HCT116 (cell line): ENCODE results near the gene MCC. TPM values are rescaled to one million over a fixed set of nuclear protein-coding genes. Genes with fewer than 3 reads are reported as not detected.
A peak's percentile ranks its signal among the peaks of the same experiment; 100 is the strongest.

ENCODE experiments used
- ATAC-seq: fragments of 200-7000 bp; cut with Tn5 transposase; 2 replicates; pipeline ENCODE4 v1.9.1; 2020; ENCODE audit warnings: mild to moderate bottlenecking, moderate library complexity
- BruUV-seq: library from RNA; stranded (reverse); fragments of 400-500 nt; replicated peaks from 2 replicates; lab custom pipeline; 2021; lab: Mats Ljungman, UMichigan
- CTCF ChIA-PET: fragments of 300-600 bp; sonication (Branson Sonifier 250); formaldehyde crosslinking; loops from one replicate; lab custom pipeline; 2021; ENCODE audit warnings: antibody characterized with exemption; lab: Charles Lee
- POLR2A ChIA-PET: fragments of 300-600, 350-600 bp; sonication (Branson Sonifier 250); formaldehyde crosslinking; loops from one replicate; lab custom pipeline; 2021; ENCODE audit warnings: antibody characterized with exemption; lab: Charles Lee
- RAD21 ChIA-PET, 2 experiments: fragments of 300-600 bp; sonication (Branson Sonifier 250); formaldehyde crosslinking; loops; one replicate each; lab custom pipeline; 2023; ENCODE audit warnings: low total read pairs in 2 of 2; ENCODE audit not compliant: uncharacterized antibody in 2 of 2, unreplicated experiment in 2 of 2, low non-redundant PET in 1 of 2; lab: Charles Lee
- DNase-seq: peaks from one replicate; pipeline ENCODE4 v3.0.0-alpha.2; 2010; ENCODE audit warnings: low read depth, low spot score
- H2AFZ ChIP-seq: fragments of 200-600 bp; shearing (Covaris generic), sonication (generic); 2 replicates; pipeline ENCODE4 v1.6.1; 2017; ENCODE audit warnings: low read depth, mixed run types, mixed read lengths, antibody characterized with exemption, low read length; ENCODE audit not compliant: poor library complexity, severe bottlenecking
- H3K27ac ChIP-seq: 2 replicates; pipeline ENCODE4 v1.5.1; 2012; ENCODE audit warnings: low read depth, low read length
- H3K27me3 ChIP-seq: fragments of 200-600 bp; sonication (generic); 2 replicates; pipeline ENCODE4 v1.6.1; 2016; ENCODE audit warnings: mixed run types, low read length, mixed read lengths; ENCODE audit not compliant: insufficient read depth
- H3K36me3 ChIP-seq, 2 experiments: fragments of 200-500 bp in 1 of 2; fragments of 200-600 bp in 1 of 2; sonication (Bioruptor generic) in 1 of 2; sonication (generic) in 1 of 2; 2 replicates each; pipeline versions ENCODE4 v1.5.1 to v1.6.1; 2014 to 2016; ENCODE audit warnings: low read length in 2 of 2, inconsistent platforms in 1 of 2, mixed read lengths in 1 of 2, mixed run types in 1 of 2; ENCODE audit not compliant: insufficient read depth in 2 of 2, control insufficient read depth in 1 of 2
- H3K4me1 ChIP-seq, 2 experiments: fragments of 200-600 bp in 1 of 2; sonication (generic) in 1 of 2; 2 replicates each; pipeline versions ENCODE4 v1.5.1 to v1.6.1; 2012 to 2017; ENCODE audit warnings: low read length in 2 of 2, inconsistent platforms in 1 of 2, mild to moderate bottlenecking in 1 of 2, mixed read lengths in 1 of 2, mixed run types in 1 of 2, moderate library complexity in 1 of 2; ENCODE audit not compliant: insufficient read depth in 2 of 2, control insufficient read depth in 1 of 2
- H3K4me2 ChIP-seq: fragments of 200-600 bp; sonication (generic); 2 replicates; pipeline ENCODE4 v1.6.1; 2017; ENCODE audit warnings: mixed run types, low read length, mixed read lengths
- H3K4me3 ChIP-seq, 2 experiments: fragments of 200-600 bp in 1 of 2; sonication (generic) in 1 of 2; replicated peaks in 1 of 2; 2 replicates each; pipeline ENCODE4 v1.5.1; 2011 to 2016; ENCODE audit warnings: low read length in 2 of 2, control low read depth in 1 of 2, low read depth in 1 of 2, mild to moderate bottlenecking in 1 of 2, mixed read lengths in 1 of 2, mixed run types in 1 of 2
- H3K79me2 ChIP-seq: fragments of 200-600 bp; sonication (generic); 2 replicates; pipeline ENCODE4 v1.6.1; 2017; ENCODE audit warnings: mild to moderate bottlenecking, mixed run types, low read length, moderate library complexity, mixed read lengths; ENCODE audit not compliant: insufficient read depth
- H3K9ac ChIP-seq: fragments of 200-600 bp; sonication (generic); 2 replicates; pipeline ENCODE4 v1.6.1; 2016; ENCODE audit warnings: low read length, mixed read lengths
- H3K9me2 ChIP-seq: fragments of 200-600 bp; sonication (generic), shearing (Covaris generic); 2 replicates; pipeline ENCODE4 v1.6.1; 2017; ENCODE audit warnings: mixed run types, mild to moderate bottlenecking, moderate library complexity; ENCODE audit not compliant: insufficient read depth
- H3K9me3 ChIP-seq, 2 experiments: fragments of 200-500 bp in 1 of 2; fragments of 200-600 bp in 1 of 2; sonication (Bioruptor generic) in 1 of 2; sonication (generic) in 1 of 2; 2 replicates each; pipeline ENCODE4 v1.6.1; 2014 to 2017; ENCODE audit warnings: low read length in 2 of 2, mixed read lengths in 2 of 2, inconsistent platforms in 1 of 2, low read depth in 1 of 2, mild to moderate bottlenecking in 1 of 2, mixed run types in 1 of 2, moderate library complexity in 1 of 2; ENCODE audit not compliant: control insufficient read depth in 1 of 2, insufficient read depth in 1 of 2
- H4K20me1 ChIP-seq: fragments of 200-600 bp; sonication (generic), shearing (Covaris generic); 2 replicates; pipeline ENCODE4 v1.6.1; 2017; ENCODE audit warnings: mixed run types, mild to moderate bottlenecking, moderate library complexity; ENCODE audit not compliant: insufficient read depth
- CEBPB ChIP-seq: IDR thresholded peaks from 2 replicates; pipeline ENCODE4 v1.6.1; 2012; ENCODE audit warnings: low read depth
- CTCF ChIP-seq, 3 experiments: fragments of 200-600 bp in 1 of 3; sonication (generic) in 1 of 3; IDR thresholded peaks in 2 of 3; conservative IDR thresholded peaks in 1 of 3; 2 replicates each; pipeline ENCODE4 v1.5.1; 2012 to 2017; ENCODE audit warnings: low read depth in 2 of 3, low read length in 2 of 3, antibody characterized with exemption in 1 of 3, borderline replicate concordance in 1 of 3, control low read depth in 1 of 3, mild to moderate bottlenecking in 1 of 3, mixed read lengths in 1 of 3, mixed run types in 1 of 3, moderate library complexity in 1 of 3; ENCODE audit not compliant: insufficient read depth in 1 of 3
- ELF1 ChIP-seq: IDR thresholded peaks from 2 replicates; pipeline ENCODE4 v1.6.1; 2012; ENCODE audit warnings: low read depth, borderline replicate concordance
- EZH2 ChIP-seq: fragments of 200-600 bp; sonication (generic); IDR thresholded peaks from 2 replicates; pipeline ENCODE4 v1.6.1; 2017; ENCODE audit warnings: antibody characterized with exemption, mixed run types
- FOSL1 ChIP-seq: IDR thresholded peaks from 2 replicates; pipeline ENCODE4 v1.6.1; 2012; ENCODE audit warnings: low read depth
- POLR2AphosphoS5 ChIP-seq: IDR thresholded peaks from 2 replicates; pipeline ENCODE4 v1.6.1; 2011; ENCODE audit warnings: mild to moderate bottlenecking, low read depth, low read length, moderate library complexity
- RAD21 ChIP-seq: IDR thresholded peaks from 2 replicates; pipeline ENCODE4 v1.6.1; 2012; ENCODE audit warnings: low read depth, mild to moderate bottlenecking
- SP1 ChIP-seq: IDR thresholded peaks from 2 replicates; pipeline ENCODE4 v1.6.1; 2012; ENCODE audit warnings: low read depth
- YY1 ChIP-seq: IDR thresholded peaks from 2 replicates; pipeline ENCODE4 v1.6.1; 2011; ENCODE audit warnings: low read length, low read depth, moderate library complexity, mild to moderate bottlenecking; ENCODE audit not compliant: insufficient replicate concordance; ENCODE audit errors: extremely low read depth
- ZFX ChIP-seq: fragments of 450-650 bp; IDR thresholded peaks from 2 replicates; pipeline ENCODE4 v1.6.1; 2017
- intact Hi-C: fragments of 100-400 bp; cut with micrococcal nuclease; formaldehyde crosslinking; loops from 2 replicates; pipeline ENCODE4 v1.10.0; 2022
- total RNA-seq: library from RNA; stranded (reverse); gene quantifications from one replicate; pipeline ENCODE4 v1.2.1, GENCODE V29; 2021; ENCODE audit not compliant: unreplicated experiment
- TF ChIP-seq, protein P1 (sequence below): IDR thresholded peaks from 2 replicates; pipeline ENCODE4 v1.6.1; 2012

Gene MCC
- total RNA-seq, 1 experiment from 2014 or later, result 20.1 TPM

DNA sequence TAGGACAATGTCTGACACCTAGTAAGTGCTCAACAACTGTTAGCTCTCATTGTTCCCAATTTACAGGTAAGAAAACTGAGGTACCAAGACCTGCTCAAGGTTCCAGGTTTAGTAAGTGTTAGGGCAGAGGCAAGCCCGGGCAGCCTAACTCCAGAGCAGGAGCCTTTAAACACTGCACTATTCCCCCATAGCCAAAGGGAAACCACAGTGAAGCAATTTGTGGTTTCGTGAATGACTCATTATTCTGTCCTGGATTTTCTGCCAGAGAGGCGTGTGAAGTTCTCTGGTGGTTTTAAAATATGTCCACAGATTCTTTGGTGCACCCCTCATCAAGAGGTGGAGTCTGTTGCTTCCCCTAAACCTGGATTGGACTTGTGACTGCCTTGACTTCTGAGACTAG, 1.0 kb upstream of the MCC start (continued):
- TF ChIP-seq EZH2, result no peak
- peak; percentile 56 for TF ChIP-seq YY1

- H3K9me3 ChIP-seq, result peaks cover 0 to 15% of the 10 kb centered on the region in 2 experiments; a peak in 1 of 4 replicates
- DNase-seq (peak; percentile 8), ATAC-seq (peak; percentile 46)
- no TSS peak for BruUV-seq
- peak overlapping the region; percentile 72 to 74 for H3K4me3 ChIP-seq
- peak overlapping the region; percentile 95 for H2AFZ ChIP-seq
- POLR2A ChIA-PET, result no interaction called here
- CTCF ChIA-PET, result interaction anchor here (1.9 kb wide), 1 partner anchor 493 kb away, joined by 5 read pairs; no protein-coding TSS in a partner anchor
- intact Hi-C loops, result loop anchor here (5.0 kb wide), 1 partner anchor 111 kb away; no protein-coding TSS in a partner anchor
- H3K36me3 ChIP-seq, result no peaks in the 10 kb centered on the region
- peak overlapping the region; percentile 36 for H3K27ac ChIP-seq
- H3K27me3 ChIP-seq, result no peaks in the 10 kb centered on the region
- no peaks in the 10 kb centered on the region for H4K20me1 ChIP-seq
- no peaks in the 10 kb centered on the region for H3K79me2 ChIP-seq
- TF ChIP-seq, protein P1, sequence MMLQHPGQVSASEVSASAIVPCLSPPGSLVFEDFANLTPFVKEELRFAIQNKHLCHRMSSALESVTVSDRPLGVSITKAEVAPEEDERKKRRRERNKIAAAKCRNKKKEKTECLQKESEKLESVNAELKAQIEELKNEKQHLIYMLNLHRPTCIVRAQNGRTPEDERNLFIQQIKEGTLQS, result no peak
- TF ChIP-seq CTCF (IDR thresholded peaks at IDR 0.05 in 2 of 3, conservative IDR thresholded peaks at IDR 0.05 in 1 of 3; ENCODE audit: borderline replicate concordance in 1 of 3, insufficient read depth in 1 of 3, low read depth in 2 of 3, low read length in 2 of 3), result no peak
- no peak for TF ChIP-seq RAD21
- no peak; the same call in 1 of the 2 replicates for TF ChIP-seq SP1
- no peak for TF ChIP-seq CEBPB
- no peak for TF ChIP-seq FOSL1
- TF ChIP-seq ZFX, result no peak
- TF ChIP-seq POLR2AphosphoS5, result no peak
- no peak for TF ChIP-seq EZH2
- no peak for TF ChIP-seq ELF1
- H3K4me1 ChIP-seq, result peaks cover 12 to 16% of the 10 kb centered on the region in 2 experiments
- H3K4me2 ChIP-seq, result peak overlapping the region; percentile 98
- no peaks in the 10 kb centered on the region for H3K9me2 ChIP-seq
- peak overlapping the region; percentile 58 for H3K9ac ChIP-seq
- RAD21 ChIA-PET, result interaction anchor here in 1 of 2 experiments (0.8 kb wide), 1 partner anchor 152 kb away, joined by 4 read pairs; no protein-coding TSS in a partner anchor
Measured at GRCh38 chr5:113488645-113489184, 462 bp upstream of the MCC start.
